ENCODE data around the gene NOS1AP. TPM values are rescaled to one million over a fixed set of nuclear protein-coding genes. Genes with fewer than 3 reads are reported as not detected.

Gene NOS1AP
- polyA plus RNA-seq, 1 of the 3 experiments (the other 2 are of a cell fraction) = 0.03 TPM

DNA sequence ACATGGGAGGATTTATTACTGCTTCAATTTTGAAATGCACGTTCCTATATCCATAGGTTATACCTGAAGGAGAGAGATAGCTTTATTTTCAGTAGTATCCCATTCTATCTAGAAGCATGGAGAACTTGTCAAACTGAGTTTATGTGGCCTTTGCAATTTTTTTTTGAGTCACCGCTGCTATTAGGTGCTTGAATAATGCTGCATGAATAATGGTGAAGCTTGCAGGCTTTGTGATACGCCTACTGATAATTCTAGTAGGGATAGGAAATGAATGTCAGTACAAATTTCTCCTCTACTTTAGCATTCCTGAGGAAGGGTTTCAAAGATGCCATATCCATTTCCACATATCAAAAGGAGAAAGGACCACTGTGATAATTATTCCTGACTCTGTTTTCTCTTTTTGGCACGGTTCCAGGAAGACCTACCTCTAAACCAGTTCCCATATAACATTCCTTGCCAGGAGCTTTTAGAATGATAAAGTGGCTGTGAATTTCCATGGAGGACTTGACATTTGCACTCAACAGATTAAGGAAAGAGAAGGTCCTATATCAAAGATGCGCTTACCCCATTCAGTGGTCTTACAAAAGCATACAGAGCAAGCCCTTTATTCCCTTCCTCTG is 223.7 kb downstream of the NOS1AP start:
- H3K79me2 ChIP-seq (ENCODE audit: insufficient read depth) = no peaks in the 10 kb centered on the region
- WGBS (ENCODE audit: low lambda C conversion rate) = 55% methylated on average over 5 of the region's 5 CpGs
- CTCF ChIA-PET = interaction anchor here (1.7 kb wide), 1 partner anchor 237 kb away, joined by 6 read pairs; no protein-coding TSS in a partner anchor

More for the DNA sequence above, 223.7 kb downstream of the NOS1AP start:
- TF ChIP-seq TCF12 (IDR thresholded peaks at IDR 0.05) (no peak), ELF1 (IDR thresholded peaks at IDR 0.05) (no peak), FOXJ3 (CRISPR knock-in tag; IDR thresholded peaks at IDR 0.05) (no peak), NFIC (IDR thresholded peaks at IDR 0.05; ENCODE audit: borderline replicate concordance) (no peak), SMC3 (IDR thresholded peaks at IDR 0.05; ENCODE audit: low read depth, low read length) (no peak), RFX5 (IDR thresholded peaks at IDR 0.05; ENCODE audit: low read length) (no peak), YY1 (IDR thresholded peaks at IDR 0.05; ENCODE audit: low read depth) (no peak), GABPA (IDR thresholded peaks at IDR 0.05; ENCODE audit: low read depth) (no peak), RXRA (IDR thresholded peaks at IDR 0.05; ENCODE audit: borderline replicate concordance, low read depth) (no peak), PBX3 (IDR thresholded peaks at IDR 0.05) (no peak), USF1 (IDR thresholded peaks at IDR 0.05; ENCODE audit: borderline replicate concordance, low read depth) (no peak), REST (IDR thresholded peaks at IDR 0.05; ENCODE audit: low read depth, low read length) (no peak), MXI1 (IDR thresholded peaks at IDR 0.05; ENCODE audit: low read depth, low read length) (no peak), SIN3A (IDR thresholded peaks at IDR 0.05; ENCODE audit: borderline replicate concordance, low read depth, low read length) (no peak), IRF3 (IDR thresholded peaks at IDR 0.05; ENCODE audit: low read depth, low read length) (no peak), NRF1 (IDR thresholded peaks at IDR 0.05; ENCODE audit: low read depth, low read length) (no peak), FOXM1 (IDR thresholded peaks at IDR 0.05; ENCODE audit: low read depth) (no peak)
- TF ChIP-seq, protein P1, sequence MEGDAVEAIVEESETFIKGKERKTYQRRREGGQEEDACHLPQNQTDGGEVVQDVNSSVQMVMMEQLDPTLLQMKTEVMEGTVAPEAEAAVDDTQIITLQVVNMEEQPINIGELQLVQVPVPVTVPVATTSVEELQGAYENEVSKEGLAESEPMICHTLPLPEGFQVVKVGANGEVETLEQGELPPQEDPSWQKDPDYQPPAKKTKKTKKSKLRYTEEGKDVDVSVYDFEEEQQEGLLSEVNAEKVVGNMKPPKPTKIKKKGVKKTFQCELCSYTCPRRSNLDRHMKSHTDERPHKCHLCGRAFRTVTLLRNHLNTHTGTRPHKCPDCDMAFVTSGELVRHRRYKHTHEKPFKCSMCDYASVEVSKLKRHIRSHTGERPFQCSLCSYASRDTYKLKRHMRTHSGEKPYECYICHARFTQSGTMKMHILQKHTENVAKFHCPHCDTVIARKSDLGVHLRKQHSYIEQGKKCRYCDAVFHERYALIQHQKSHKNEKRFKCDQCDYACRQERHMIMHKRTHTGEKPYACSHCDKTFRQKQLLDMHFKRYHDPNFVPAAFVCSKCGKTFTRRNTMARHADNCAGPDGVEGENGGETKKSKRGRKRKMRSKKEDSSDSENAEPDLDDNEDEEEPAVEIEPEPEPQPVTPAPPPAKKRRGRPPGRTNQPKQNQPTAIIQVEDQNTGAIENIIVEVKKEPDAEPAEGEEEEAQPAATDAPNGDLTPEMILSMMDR (IDR thresholded peaks at IDR 0.05) = no peak
- TF ChIP-seq, protein P2, sequence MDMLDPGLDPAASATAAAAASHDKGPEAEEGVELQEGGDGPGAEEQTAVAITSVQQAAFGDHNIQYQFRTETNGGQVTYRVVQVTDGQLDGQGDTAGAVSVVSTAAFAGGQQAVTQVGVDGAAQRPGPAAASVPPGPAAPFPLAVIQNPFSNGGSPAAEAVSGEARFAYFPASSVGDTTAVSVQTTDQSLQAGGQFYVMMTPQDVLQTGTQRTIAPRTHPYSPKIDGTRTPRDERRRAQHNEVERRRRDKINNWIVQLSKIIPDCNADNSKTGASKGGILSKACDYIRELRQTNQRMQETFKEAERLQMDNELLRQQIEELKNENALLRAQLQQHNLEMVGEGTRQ (IDR thresholded peaks at IDR 0.05; ENCODE audit: borderline replicate concordance, low read depth, low read length) = no peak
- H3K4me2 ChIP-seq = no peak overlapping the region
- no peak overlapping the region for H3K9ac ChIP-seq
- no peaks in the 10 kb centered on the region for H4K20me1 ChIP-seq (ENCODE audit: insufficient read depth)
- H3K36me3 ChIP-seq (replicated peaks in 1 of 2; ENCODE audit: control insufficient read depth in 1 of 2, insufficient read depth in 2 of 2, low read length in 1 of 2) = no peaks in the 10 kb centered on the region
- no peak for DNase-seq
- POLR2A ChIA-PET = no interaction called here
- H3K4me1 ChIP-seq (ENCODE audit: control insufficient read depth in 1 of 2, insufficient read depth in 2 of 2, low read depth in 1 of 2, low read length in 1 of 2) = peaks cover 0 to 16% of the 10 kb centered on the region in 2 experiments; a peak in 2 of 4 replicates
- no peak overlapping the region for H3K27ac ChIP-seq (ENCODE audit: low read depth in 2 of 2, low read length in 1 of 2)
- H3K9me3 ChIP-seq = no peaks in the 10 kb centered on the region
- no peaks in the 10 kb centered on the region for H3K9me2 ChIP-seq
- H3K27me3 ChIP-seq (ENCODE audit: insufficient read depth) = no peaks in the 10 kb centered on the region; the same call in 1 of the 2 replicates
- no peak overlapping the region for H3K4me3 ChIP-seq (ENCODE audit: low read depth in 2 of 2, low read length in 1 of 2)
- H3F3A ChIP-seq (replicated peaks; ENCODE audit: insufficient read depth) = no peaks in the 10 kb centered on the region
- H2AFZ ChIP-seq (ENCODE audit: low read depth) = no peak overlapping the region

All from SK-N-SH (cell line).